HepG2 (cell line): ENCODE measurements around the gene OPRL1. TPM values are rescaled to one million over a fixed set of nuclear protein-coding genes. Genes with fewer than 3 reads are reported as not detected.

Experiments
- BCL6 ChIP-seq: IDR thresholded peaks from 2 replicates; pipeline ENCODE4 v1.6.1; 2016; ENCODE audit warnings: missing genetic modification reagents, missing compliant biosample characterization
- GLI4 ChIP-seq: sonication (generic); formaldehyde crosslinking; IDR thresholded peaks from 2 replicates; pipeline ENCODE4 v1.5.1; 2020; ENCODE audit warnings: missing genetic modification reagents, mild to moderate bottlenecking, moderate library complexity, borderline replicate concordance
- HOXD1 ChIP-seq: sonication (generic); formaldehyde crosslinking; IDR thresholded peaks from 2 replicates; pipeline ENCODE4 v1.5.0; 2020; ENCODE audit warnings: missing genetic modification reagents
- MYC ChIP-seq: sonication (generic); formaldehyde crosslinking; IDR thresholded peaks from 2 replicates; pipeline ENCODE4 v1.9.0; 2021; ENCODE audit warnings: missing genetic modification reagents, borderline replicate concordance
- NCOR1 ChIP-seq: fragments of 200-600 bp; sonication (generic); IDR thresholded peaks from 2 replicates; pipeline ENCODE4 v1.7.0; 2017; ENCODE audit warnings: antibody characterized with exemption, low read length, borderline replicate concordance
- POLR2AphosphoS5 ChIP-seq: IDR thresholded peaks from 2 replicates; pipeline ENCODE4 v1.6.1; 2012; ENCODE audit warnings: low read depth, low read length
- TAF1 ChIP-seq: sonication (generic); formaldehyde crosslinking; IDR thresholded peaks from 2 replicates; pipeline ENCODE4 v1.4.0; 2020; ENCODE audit warnings: missing genetic modification reagents
- TMF1 ChIP-seq: sonication (generic); formaldehyde crosslinking; IDR thresholded peaks from 2 replicates; pipeline ENCODE4 v1.8.1; 2022; ENCODE audit warnings: low read depth, missing genetic modification reagents
- U2AF2 ChIP-seq: fragments of 200-400 bp; formaldehyde crosslinking; IDR thresholded peaks from 2 replicates; pipeline ENCODE4 v1.6.1; 2017; ENCODE audit warnings: low read depth, mild to moderate bottlenecking, low read length
- ZEB1 ChIP-seq: IDR thresholded peaks from 2 replicates; pipeline ENCODE4 v1.6.1; 2012; ENCODE audit warnings: mild to moderate bottlenecking, low read depth, inconsistent platforms; ENCODE audit not compliant: insufficient replicate concordance
- ZNF274 ChIP-seq: sonication (generic); formaldehyde crosslinking; IDR thresholded peaks from 2 replicates; pipeline ENCODE4 v1.5.1; 2020; ENCODE audit warnings: mild to moderate bottlenecking, missing genetic modification reagents
- ZNF367 ChIP-seq: sonication (generic); formaldehyde crosslinking; IDR thresholded peaks from 2 replicates; pipeline ENCODE4 v1.4.0; 2020; ENCODE audit warnings: missing genetic modification reagents, borderline replicate concordance
- ZNF543 ChIP-seq: sonication (generic); formaldehyde crosslinking; IDR thresholded peaks from 2 replicates; pipeline ENCODE4 v1.4.0; 2020; ENCODE audit warnings: mild to moderate bottlenecking, missing genetic modification reagents
- ZNF883 ChIP-seq: sonication (generic); formaldehyde crosslinking; IDR thresholded peaks from 2 replicates; pipeline ENCODE4 v1.5.1; 2020; ENCODE audit warnings: mild to moderate bottlenecking, missing genetic modification reagents; ENCODE audit errors: not compliant biosample characterization
- polyA plus RNA-seq, 8 experiments: library from polyadenylated mRNA; depleted of rRNA in 3 of 8; stranded (reverse) in 7 of 8; unstranded in 1 of 8; fragments of >200 nt; fragmentation: Illumina TruSeq in 4 of 8; extraction: Trizol in 4 of 8; gene quantifications; 2 replicates each; pipeline versions ENCODE4 v1.2.1 to v1.2.3, GENCODE V29; 2011 to 2016; ENCODE audit warnings: low read depth in 4 of 8, missing spikeins in 1 of 8, mixed read lengths in 1 of 8; ENCODE audit not compliant: insufficient read depth in 1 of 8
- total RNA-seq, 5 experiments: library from RNA; depleted of rRNA; stranded (reverse); fragments of >200 nt; fragmentation: Illumina TruSeq; extraction: Trizol; gene quantifications; 2 replicates each; pipeline ENCODE4 v1.2.3, GENCODE V29; 2016; ENCODE audit warnings: low read depth in 1 of 5
- TF ChIP-seq, protein P1 (sequence below): sonication (generic); formaldehyde crosslinking; IDR thresholded peaks from 2 replicates; pipeline ENCODE4 v1.8.0; 2022; ENCODE audit warnings: mild to moderate bottlenecking, missing genetic modification reagents, moderate library complexity
- TF ChIP-seq, protein P2 (sequence below): sonication (generic); formaldehyde crosslinking; IDR thresholded peaks from 2 replicates; pipeline ENCODE4 v1.5.1; 2020; ENCODE audit warnings: mild to moderate bottlenecking, missing genetic modification reagents, moderate library complexity
- TF ChIP-seq, protein P3 (sequence below): sonication (generic); formaldehyde crosslinking; IDR thresholded peaks from 2 replicates; pipeline ENCODE4 v1.4.0; 2020; ENCODE audit warnings: mild to moderate bottlenecking, low read depth, missing genetic modification reagents
- TF ChIP-seq, protein P4 (sequence below): sonication (generic); formaldehyde crosslinking; IDR thresholded peaks from 2 replicates; pipeline ENCODE4 v1.8.1; 2023; ENCODE audit warnings: missing genetic modification reagents, mild to moderate bottlenecking, borderline replicate concordance
- TF ChIP-seq, protein P5 (sequence below): sonication (generic); formaldehyde crosslinking; IDR thresholded peaks from 2 replicates; pipeline ENCODE4 v1.8.0; 2023; ENCODE audit warnings: mild to moderate bottlenecking, missing genetic modification reagents
- TF ChIP-seq, protein P6 (sequence below): sonication (generic); formaldehyde crosslinking; IDR thresholded peaks from 2 replicates; pipeline ENCODE4 v1.5.0; 2020; ENCODE audit warnings: mild to moderate bottlenecking, missing genetic modification reagents, moderate library complexity

OPRL1 gene
- total and polyA plus RNA-seq, 2 of the 13 experiments (the other 11 are each of a cell fraction or from before 2014, with no cell fraction given): 0.35 to 0.71 TPM

DNA sequence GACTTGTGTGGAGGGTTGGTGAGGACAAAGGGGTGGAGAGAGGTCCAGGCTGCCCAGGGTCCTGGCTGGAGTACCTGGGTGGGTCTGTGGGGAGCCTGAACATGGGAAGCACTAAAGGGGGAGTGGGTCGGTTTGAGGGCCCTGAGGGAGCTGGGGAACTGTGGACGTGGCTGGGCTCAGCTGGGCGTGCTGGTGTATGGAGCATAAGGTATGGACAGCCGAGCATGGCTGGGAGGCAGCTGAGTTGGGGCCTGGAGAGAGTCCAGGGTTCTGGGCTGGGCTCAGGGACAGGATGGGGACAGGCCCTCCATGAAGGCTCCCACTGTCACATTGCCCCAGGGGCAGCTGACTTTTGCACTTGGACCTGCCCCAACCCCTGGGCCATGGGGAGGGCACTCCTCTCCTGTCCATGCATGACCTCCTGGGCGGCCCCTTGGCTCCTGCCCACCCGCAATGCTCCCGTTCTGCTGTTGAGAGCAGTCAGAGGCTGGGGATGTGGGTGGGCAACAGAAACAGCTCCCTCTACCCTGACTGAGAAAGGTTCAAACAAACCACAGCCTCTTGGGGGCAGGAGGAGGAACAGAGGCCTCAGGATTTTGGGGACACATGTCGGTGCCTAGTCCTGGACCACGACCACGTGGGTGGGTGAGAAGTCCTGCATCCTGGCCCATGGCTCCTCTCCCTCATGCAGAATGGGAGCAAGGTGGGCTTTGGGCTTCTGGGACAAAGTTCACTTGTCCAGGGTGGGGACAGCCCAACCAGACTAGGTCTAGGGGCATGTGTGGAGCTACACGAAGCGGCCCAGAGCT lies 39.4 kb upstream of the OPRL1 start (continued):
- TF ChIP-seq, protein P1, sequence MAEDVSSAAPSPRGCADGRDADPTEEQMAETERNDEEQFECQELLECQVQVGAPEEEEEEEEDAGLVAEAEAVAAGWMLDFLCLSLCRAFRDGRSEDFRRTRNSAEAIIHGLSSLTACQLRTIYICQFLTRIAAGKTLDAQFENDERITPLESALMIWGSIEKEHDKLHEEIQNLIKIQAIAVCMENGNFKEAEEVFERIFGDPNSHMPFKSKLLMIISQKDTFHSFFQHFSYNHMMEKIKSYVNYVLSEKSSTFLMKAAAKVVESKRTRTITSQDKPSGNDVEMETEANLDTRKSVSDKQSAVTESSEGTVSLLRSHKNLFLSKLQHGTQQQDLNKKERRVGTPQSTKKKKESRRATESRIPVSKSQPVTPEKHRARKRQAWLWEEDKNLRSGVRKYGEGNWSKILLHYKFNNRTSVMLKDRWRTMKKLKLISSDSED (CRISPR knock-in tag): peak; percentile 81; the same call in 1 of the 2 replicates
- TF ChIP-seq, protein P2, sequence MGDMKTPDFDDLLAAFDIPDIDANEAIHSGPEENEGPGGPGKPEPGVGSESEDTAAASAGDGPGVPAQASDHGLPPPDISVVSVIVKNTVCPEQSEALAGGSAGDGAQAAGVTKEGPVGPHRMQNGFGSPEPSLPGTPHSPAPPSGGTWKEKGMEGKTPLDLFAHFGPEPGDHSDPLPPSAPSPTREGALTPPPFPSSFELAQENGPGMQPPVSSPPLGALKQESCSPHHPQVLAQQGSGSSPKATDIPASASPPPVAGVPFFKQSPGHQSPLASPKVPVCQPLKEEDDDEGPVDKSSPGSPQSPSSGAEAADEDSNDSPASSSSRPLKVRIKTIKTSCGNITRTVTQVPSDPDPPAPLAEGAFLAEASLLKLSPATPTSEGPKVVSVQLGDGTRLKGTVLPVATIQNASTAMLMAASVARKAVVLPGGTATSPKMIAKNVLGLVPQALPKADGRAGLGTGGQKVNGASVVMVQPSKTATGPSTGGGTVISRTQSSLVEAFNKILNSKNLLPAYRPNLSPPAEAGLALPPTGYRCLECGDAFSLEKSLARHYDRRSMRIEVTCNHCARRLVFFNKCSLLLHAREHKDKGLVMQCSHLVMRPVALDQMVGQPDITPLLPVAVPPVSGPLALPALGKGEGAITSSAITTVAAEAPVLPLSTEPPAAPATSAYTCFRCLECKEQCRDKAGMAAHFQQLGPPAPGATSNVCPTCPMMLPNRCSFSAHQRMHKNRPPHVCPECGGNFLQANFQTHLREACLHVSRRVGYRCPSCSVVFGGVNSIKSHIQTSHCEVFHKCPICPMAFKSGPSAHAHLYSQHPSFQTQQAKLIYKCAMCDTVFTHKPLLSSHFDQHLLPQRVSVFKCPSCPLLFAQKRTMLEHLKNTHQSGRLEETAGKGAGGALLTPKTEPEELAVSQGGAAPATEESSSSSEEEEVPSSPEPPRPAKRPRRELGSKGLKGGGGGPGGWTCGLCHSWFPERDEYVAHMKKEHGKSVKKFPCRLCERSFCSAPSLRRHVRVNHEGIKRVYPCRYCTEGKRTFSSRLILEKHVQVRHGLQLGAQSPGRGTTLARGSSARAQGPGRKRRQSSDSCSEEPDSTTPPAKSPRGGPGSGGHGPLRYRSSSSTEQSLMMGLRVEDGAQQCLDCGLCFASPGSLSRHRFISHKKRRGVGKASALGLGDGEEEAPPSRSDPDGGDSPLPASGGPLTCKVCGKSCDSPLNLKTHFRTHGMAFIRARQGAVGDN (CRISPR knock-in tag): peak; percentile 70
- TF ChIP-seq ZNF274 (CRISPR knock-in tag): no peak
- TF ChIP-seq, protein P3, sequence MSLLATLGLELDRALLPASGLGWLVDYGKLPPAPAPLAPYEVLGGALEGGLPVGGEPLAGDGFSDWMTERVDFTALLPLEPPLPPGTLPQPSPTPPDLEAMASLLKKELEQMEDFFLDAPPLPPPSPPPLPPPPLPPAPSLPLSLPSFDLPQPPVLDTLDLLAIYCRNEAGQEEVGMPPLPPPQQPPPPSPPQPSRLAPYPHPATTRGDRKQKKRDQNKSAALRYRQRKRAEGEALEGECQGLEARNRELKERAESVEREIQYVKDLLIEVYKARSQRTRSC (CRISPR knock-in tag): no peak
- TF ChIP-seq ZNF543 (CRISPR knock-in tag): no peak
- TF ChIP-seq BCL6: no peak; the same call in 1 of the 2 replicates
- 0 out of 2 replicates have a peak, but pooled peaks have one; percentile 19 for TF ChIP-seq ZNF367 (CRISPR knock-in tag)
- TF ChIP-seq, protein P4, sequence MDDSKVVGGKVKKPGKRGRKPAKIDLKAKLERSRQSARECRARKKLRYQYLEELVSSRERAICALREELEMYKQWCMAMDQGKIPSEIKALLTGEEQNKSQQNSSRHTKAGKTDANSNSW: no peak
- peak; percentile 51 for TF ChIP-seq ZEB1
- no peak for TF ChIP-seq ZNF883 (CRISPR knock-in tag)
- no peak for TF ChIP-seq HOXD1
- no peak; the same call in 1 of the 2 replicates for TF ChIP-seq TAF1 (CRISPR knock-in tag)
- TF ChIP-seq U2AF2: no peak
- peak; percentile 53 for TF ChIP-seq NCOR1
- TF ChIP-seq TMF1 (CRISPR knock-in tag): no peak
- peak; percentile 92 for TF ChIP-seq MYC (CRISPR knock-in tag)
- TF ChIP-seq POLR2AphosphoS5: peak; percentile 55
- TF ChIP-seq, protein P5, sequence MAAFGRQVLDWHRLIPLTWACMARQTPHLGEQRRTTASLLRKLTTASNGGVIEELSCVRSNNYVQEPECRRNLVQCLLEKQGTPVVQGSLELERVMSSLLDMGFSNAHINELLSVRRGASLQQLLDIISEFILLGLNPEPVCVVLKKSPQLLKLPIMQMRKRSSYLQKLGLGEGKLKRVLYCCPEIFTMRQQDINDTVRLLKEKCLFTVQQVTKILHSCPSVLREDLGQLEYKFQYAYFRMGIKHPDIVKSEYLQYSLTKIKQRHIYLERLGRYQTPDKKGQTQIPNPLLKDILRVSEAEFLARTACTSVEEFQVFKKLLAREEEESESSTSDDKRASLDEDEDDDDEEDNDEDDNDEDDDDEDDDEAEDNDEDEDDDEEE (CRISPR knock-in tag): no peak
- no peak for TF ChIP-seq GLI4 (CRISPR knock-in tag)
- TF ChIP-seq, protein P6, sequence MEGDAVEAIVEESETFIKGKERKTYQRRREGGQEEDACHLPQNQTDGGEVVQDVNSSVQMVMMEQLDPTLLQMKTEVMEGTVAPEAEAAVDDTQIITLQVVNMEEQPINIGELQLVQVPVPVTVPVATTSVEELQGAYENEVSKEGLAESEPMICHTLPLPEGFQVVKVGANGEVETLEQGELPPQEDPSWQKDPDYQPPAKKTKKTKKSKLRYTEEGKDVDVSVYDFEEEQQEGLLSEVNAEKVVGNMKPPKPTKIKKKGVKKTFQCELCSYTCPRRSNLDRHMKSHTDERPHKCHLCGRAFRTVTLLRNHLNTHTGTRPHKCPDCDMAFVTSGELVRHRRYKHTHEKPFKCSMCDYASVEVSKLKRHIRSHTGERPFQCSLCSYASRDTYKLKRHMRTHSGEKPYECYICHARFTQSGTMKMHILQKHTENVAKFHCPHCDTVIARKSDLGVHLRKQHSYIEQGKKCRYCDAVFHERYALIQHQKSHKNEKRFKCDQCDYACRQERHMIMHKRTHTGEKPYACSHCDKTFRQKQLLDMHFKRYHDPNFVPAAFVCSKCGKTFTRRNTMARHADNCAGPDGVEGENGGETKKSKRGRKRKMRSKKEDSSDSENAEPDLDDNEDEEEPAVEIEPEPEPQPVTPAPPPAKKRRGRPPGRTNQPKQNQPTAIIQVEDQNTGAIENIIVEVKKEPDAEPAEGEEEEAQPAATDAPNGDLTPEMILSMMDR: 0 out of 2 replicates have a peak, but pooled peaks have one; percentile 32
